GM03348 (cell line): ENCODE measurements around the gene NFX1.
"Not testable (repeated sequence)": the region's sequence is repeated elsewhere in the genome, so short reads cannot be mapped to it uniquely, and the experiment has no call there.

ENCODE experiments used
- DNase-seq: peaks from one replicate; pipeline ENCODE4 v3.0.0; 2012; ENCODE audit warnings: low spot score

The NFX1 gene

GRCh38 chr9:33364127-33364526, 73.8 kb downstream of the NFX1 start:
- no peak for DNase-seq

GRCh38 chr9:33364814-33365213, 74.5 kb downstream of the NFX1 start:
- DNase-seq: not testable (repeated sequence)

DNA sequence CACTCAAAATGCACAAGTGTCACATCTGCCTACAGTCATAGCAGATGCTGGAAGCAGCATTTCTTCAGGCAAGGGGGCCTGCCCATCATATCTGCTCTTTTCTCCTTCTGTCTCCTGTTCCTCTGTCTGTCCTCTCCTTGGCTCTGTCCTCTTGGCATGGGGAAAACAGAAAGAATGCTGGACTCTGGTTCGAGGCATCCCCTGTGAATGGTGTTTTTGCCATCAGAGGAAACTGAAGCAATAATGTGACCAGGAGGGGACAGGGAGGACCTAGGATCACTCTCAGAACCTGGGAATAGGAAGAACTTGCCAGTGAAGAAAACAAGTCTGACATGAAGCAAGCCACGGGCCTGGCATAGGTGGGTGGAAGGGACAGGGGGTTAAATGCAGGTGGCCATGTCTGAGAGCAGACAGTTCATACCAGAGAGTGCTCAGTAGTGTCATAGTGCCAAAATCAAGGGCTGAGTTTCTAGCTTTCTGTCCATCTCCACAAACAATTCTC, 76.7 kb downstream of the NFX1 start:
- DNase-seq: no peak

DNA sequence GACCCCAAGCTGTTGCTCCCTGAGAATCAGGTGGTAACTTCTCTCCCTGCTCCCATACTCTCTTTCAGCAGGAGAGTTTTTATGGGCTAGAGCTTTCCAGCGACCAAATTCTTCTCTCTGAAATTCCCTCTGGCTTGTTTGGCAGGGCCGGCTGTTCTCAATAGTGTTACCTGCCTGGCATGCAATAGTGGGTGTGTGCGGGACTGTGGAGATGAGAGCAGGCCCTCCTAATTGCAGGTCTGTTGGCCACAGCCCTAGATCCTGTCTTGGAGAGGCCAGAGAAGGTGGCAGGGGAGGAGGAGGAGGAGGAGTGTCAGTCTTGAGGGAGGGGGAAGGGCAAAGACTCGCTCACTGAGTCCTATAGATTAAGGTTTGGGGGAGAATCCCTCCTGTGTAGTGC, 82.6 kb downstream of the NFX1 start:
- no peak for DNase-seq

GRCh38 chr9:33374190-33374589, 83.9 kb downstream of the NFX1 start:
- DNase-seq: no peak

DNA sequence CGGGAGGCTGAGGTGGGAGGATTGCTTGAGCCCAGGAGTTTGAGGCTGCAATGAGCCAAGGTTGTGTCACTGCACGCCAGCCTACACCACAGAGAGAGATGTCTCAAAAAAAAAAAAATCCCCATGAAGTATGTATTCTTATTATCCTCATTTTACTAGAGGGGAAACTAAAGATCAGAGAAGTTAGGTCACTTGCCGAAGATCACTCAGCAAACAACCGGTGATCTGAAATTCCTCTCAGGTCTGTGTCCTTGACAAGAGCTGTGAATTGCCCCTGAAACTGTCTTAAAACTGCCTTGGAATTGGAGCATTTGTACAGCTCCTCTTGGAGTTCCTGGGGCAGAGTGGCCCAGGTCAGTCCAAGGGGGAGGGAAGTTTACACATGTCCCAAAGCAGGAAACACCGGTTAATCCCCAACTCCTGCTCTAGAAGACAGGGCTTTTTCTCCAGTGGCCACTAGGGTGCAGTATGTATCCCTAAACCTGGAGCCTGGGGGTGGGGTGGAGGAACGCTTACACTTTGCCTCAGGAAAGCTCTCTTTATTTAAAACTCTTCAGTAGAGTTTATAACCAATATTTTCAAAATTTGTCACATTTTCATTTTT, 84.4 kb downstream of the NFX1 start:
- peak; percentile 91 for DNase-seq

DNA sequence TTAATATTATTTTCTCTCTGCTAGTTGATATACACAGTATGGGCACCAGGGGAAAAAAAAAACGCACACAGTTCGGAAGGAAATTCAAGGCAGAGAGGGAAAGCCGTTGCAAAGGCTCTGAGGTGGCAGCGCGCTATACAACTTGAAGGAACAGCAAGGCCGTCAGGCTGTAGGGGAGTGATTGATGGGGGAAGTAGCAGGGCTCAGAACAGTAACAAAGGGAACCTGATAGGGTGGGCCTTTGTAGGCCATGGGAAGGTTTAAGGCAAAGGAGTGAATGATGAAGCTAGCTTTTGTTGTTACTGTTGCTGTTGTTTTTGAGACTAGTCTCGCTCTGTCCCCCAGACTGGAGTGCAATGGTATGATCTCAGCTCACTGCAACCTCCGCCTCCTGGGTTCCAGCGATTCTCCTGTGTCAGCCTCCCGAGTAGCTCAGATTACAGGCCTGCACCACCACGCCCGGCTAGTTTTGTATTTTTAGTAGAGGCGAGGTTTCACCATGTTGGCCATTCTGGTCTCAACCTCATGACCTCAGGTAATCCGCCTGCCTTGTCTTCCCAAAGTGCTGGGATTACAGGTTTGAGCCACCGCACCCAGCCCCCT, 85.0 kb downstream of the NFX1 start:
- DNase-seq: no peak

- no peak for DNase-seq
Observed at GRCh38 chr9:33375841-33376321, 85.6 kb downstream of the NFX1 start.

- no peak for DNase-seq
Observed at GRCh38 chr9:33377089-33377715, 86.9 kb downstream of the NFX1 start.

DNA sequence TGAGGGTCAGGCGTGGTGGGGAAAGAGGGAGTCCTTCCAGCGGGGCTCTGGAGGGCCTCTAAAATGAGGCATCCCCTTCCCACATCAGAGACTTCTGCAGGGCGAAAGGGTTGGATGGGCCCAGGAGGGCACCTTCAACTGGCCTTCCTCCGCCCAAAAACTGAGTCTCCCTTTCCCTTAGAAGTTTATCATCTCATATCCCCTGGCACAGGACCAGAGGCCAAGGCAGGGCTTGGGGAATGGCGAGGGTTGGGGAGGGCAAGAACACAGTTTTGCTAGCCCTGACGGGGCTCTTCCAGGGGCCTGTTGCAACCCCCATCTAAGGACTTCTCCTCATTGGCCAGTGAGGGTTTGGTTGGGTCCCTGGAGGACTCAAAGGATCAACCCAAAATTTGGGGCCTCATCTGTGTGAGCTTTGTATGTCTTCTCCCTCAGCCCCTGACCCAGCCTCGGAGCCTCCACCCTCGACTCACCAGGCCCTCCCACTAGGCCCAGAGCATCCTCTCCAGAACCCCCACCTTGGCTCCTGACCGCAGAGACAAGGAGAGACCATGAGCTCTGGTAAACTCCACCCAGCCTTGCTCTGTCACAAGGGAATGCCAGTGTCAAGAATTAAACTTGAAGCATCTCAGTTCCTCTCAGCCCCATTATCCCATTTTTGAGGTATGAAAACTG, 87.9 kb downstream of the NFX1 start:
- DNase-seq: no peak

DNA sequence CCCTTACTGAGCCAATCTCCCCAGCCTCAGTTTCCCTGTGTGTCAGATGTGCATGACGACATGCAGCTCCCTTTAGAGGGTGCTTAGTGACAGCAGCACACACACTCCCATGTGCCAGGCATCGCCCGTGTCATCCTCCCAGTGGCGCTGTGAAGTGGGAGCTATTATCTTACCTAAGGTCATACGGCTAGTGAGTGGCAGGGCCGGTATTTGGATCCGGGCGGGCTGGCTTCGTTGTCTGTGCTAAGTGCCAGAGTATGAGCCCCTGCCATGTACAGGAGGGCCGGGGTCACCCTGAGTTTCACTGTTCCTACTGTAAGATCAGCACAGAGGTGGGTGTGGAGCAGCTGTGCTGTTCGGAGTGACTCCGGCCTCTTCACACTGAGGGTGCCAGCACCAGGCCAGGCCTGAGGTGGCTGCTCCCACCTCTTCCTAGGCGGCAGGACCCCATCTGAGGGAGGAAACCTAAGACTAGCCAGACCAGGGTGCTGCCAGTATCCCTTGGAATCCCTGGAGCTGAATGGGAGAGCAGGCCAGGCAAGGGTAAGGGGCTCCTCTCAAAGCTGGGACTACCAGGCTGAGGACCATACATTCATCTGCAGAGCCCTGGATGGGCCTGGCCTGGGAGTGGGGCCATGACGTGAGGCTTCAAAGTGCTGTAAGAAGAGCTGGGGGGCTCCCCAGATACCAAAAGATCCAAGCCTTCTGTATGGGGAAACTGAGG, 89.5 kb downstream of the NFX1 start:
- no peak for DNase-seq

- DNase-seq: no peak
Observed at GRCh38 chr9:33380390-33381094, 90.2 kb downstream of the NFX1 start.

- DNase-seq: no peak
Observed at GRCh38 chr9:33381231-33381791, 91.0 kb downstream of the NFX1 start.

DNA sequence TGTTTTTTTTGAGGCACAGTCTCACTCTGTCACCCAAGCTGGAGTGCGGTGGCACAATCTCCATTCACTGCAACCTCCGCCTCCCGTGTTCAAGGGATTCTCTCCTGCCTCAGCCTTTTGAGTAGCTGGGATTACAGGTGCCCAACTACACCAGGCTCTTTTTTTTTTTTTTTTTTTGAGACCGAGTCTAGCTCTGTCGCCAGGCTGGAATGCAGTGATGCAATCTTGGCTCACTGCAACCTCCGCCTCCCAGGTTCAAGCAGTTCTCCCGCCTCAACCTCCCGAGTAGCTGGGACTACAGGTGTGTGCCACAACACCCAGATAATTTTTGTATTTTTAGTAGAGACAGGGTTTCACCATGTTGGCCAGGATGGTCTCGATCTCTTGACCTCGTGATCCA, 92.1 kb downstream of the NFX1 start:
- not testable (repeated sequence) for DNase-seq

DNA sequence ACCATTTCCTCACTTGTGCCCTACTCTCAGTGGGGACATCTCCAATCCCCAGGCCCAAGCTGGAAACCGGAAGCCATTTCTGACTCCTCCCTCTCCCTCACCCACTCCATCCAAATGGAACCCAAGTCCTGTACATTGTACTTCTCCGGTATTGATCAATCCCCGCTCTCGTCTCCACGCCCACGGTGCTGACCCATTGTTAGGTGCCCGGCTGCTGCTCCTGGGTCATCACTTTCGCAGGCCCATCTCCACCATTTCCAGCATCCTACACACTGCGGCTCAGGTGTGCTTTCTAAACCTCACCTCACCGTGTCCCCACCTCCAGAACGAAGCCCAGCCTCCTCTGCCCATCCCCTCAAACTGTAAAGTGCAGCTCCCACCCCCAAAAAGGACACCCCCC, 93.1 kb downstream of the NFX1 start:
- DNase-seq: not testable (repeated sequence)

DNA sequence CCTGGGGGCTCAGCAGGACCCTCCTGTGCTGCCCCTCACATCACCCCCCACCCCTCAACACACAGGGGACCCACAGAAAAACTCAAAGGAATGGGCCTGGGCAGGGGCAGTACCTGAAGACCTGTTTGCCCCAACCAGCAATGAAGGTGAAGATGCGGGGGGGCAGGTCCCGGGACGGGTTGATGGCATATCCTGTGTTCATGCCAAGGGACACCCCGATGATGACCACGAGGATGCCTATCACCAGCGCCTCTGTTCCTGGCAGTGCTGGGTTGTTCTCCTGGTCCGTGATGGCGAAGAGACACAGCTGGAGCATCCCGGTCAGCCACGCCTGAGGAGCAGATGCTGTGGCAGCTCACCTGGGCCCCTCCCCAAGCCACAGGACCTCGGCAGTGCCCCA, 95.2 kb downstream of the NFX1 start:
- DNase-seq: not testable (repeated sequence)

DNA sequence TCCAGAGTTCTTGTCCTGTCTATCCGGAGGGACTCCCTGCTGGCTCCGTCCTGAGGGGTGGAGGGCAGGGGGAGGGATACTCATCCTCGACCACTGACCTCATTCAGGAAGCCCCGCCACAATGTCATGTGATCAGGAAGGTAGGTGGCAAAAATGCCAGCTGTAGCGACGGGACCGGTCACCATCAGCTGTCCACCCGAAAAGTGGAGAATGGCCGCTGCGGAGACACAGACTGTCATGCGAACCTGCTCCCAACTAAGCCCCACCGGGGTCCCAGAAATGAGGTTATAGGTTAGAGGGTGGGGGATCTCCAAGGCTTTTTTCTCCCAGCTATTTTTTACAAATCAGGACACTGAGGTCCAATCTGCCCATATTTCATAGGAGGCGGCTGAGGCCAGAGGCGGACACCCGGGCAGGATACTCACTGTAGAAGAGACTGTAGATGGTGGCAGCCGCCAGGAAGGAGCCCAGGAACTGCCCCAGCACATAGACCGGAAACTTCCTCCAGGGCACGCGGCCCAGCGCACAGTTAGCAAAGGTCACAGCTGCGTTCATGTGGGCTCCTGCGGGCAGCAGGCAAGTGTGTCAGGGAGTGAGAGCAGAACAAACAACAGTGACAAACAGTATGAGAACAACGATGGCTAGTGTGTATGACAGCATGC, 95.8 kb downstream of the NFX1 start:
- not testable (repeated sequence) for DNase-seq

DNA sequence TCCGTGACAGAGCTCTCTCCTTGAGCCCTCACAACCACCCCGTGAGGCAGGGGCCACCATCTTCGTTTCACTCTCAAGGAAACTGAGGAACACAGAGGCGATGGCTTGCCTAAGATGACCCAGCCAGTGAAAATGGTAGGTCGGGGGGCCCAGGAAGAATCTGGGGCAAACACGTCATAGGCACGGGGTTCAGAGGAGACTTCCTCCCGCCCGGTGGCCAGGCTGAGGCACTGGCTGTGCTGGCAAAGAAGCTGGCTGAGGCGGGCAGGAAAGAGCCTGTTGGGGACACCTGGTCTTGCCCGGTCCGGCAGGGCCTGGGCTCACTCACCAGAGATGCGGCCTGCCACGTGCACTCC, 96.3 kb downstream of the NFX1 start:
- DNase-seq: not testable (repeated sequence)

DNA sequence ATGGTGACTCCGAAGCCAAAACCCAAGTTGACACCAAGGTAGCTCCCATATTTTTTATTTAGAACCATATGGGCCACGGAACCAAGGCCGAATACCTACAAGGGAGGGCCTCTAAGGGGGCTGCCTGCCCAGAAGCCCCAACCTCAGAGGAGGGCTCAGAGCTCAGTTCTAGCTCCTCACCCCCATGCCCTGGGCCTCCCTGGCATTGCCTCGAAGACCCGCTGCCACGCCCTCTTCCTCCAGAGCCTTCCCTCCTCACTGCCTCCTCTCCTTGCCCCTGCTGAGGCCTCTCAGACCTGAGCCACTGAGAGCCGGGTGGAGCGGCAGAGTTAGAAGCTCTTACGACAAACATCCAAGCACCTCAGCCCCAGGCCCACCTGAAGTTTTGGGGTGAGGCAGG, 96.7 kb downstream of the NFX1 start:
- not testable (repeated sequence) for DNase-seq

DNA sequence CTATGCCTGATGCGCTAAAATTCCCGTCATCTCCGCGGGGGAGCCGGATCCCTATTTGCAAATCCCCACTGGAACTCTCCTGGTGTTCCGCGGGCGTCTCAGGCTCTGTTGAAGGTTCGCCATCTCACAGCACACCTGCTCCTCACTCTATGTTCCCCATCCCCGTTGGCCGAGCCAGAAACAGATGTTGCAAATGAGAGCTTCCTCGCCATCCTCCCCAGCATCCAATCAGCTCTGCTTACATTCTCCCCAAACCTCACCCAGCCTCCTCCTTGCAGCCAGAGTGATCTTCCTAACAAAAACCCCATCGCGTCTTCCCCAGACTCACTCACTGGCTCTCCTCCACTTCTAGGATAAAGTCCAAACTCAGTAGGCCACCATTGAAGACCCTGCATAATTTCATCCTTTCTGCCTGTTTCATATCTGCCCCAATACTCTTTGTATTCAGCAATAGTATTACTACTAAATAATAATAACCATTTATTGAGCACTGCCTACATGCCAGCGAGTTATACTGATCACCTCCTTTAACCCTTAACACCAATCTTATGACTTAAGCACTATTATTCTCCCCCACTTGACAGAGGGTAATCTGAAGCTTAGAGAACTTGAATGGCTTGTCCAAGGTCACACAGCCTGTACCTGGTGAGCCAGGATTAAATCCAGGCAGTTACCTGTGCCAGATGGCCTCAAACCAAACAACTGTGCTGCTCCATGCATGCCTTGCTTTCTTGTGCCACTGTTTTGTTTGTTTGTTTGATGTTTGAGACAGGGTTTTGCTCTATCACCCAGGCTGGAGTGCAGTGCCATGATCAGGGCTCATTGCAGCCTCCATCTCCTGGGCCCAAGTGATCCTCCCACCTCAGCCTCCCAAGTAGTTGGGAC, 98.0 kb downstream of the NFX1 start:
- DNase-seq: no peak
